SK-N-SH (cell line): ENCODE results near the gene FAM169A. TPM values are rescaled to one million over a fixed set of nuclear protein-coding genes. Genes with fewer than 3 reads are reported as not detected.

Experiments used
- CTCF ChIA-PET: fragments of 300-600, 350-600 bp; formaldehyde crosslinking; extraction: SDS; loops from one replicate; lab custom pipeline; 2021; lab: Yijun Ruan, JAX
- POLR2A ChIA-PET: fragments of 350-600 bp; sonication (Branson Sonifier 250); formaldehyde crosslinking; extraction: SDS; loops from one replicate; lab custom pipeline; 2020; ENCODE audit warnings: antibody characterized with exemption, inconsistent platforms; lab: Yijun Ruan, JAX
- DNase-seq: peaks from one replicate; pipeline ENCODE4 v3.0.0; 2012
- H2AFZ ChIP-seq: fragments of 200-600 bp; sonication (generic); 2 replicates; pipeline ENCODE4 v1.8.1; 2016; ENCODE audit warnings: antibody characterized with exemption, mild to moderate bottlenecking, low read depth
- H3F3A ChIP-seq: fragments of 200-600 bp; sonication (generic); replicated peaks from 2 replicates; pipeline ENCODE3; 2016; ENCODE audit warnings: antibody characterized with exemption, mild to moderate bottlenecking; ENCODE audit not compliant: insufficient read depth
- H3K27ac ChIP-seq, 2 experiments: fragments of 200-500 bp in 1 of 2; fragments of 200-600 bp in 1 of 2; sonication (Bioruptor generic) in 1 of 2; sonication (generic), shearing (Covaris generic) in 1 of 2; 2 replicates each; pipeline versions ENCODE4 v1.5.1 to v1.6.1; 2014 to 2016; ENCODE audit warnings: low read depth in 2 of 2, inconsistent platforms in 1 of 2, low read length in 1 of 2, mild to moderate bottlenecking in 1 of 2, mixed read lengths in 1 of 2
- H3K27me3 ChIP-seq: fragments of 200-600 bp; sonication (generic), shearing (Covaris generic); 2 replicates; pipeline ENCODE4 v1.6.1; 2016; ENCODE audit warnings: mixed run types; ENCODE audit not compliant: insufficient read depth
- H3K36me3 ChIP-seq, 2 experiments: fragments of 200-500 bp in 1 of 2; fragments of 200-600 bp in 1 of 2; sonication (Bioruptor generic) in 1 of 2; sonication (generic) in 1 of 2; replicated peaks in 1 of 2; 2 replicates each; pipeline versions ENCODE3 to v1.5.1; 2014 to 2016; ENCODE audit warnings: low read length in 1 of 2, mild to moderate bottlenecking in 1 of 2; ENCODE audit not compliant: insufficient read depth in 2 of 2, control insufficient read depth in 1 of 2
- H3K4me1 ChIP-seq, 2 experiments: fragments of 200-500 bp in 1 of 2; fragments of 200-600 bp in 1 of 2; sonication (Bioruptor generic) in 1 of 2; sonication (generic), shearing (Covaris generic) in 1 of 2; 2 replicates each; pipeline versions ENCODE4 v1.5.1 to v1.6.1; 2014 to 2016; ENCODE audit warnings: low read depth in 1 of 2, low read length in 1 of 2, mixed run types in 1 of 2; ENCODE audit not compliant: insufficient read depth in 2 of 2, control insufficient read depth in 1 of 2
- H3K4me2 ChIP-seq: fragments of 200-600 bp; sonication (generic), shearing (Covaris generic); 2 replicates; pipeline ENCODE4 v1.6.1; 2017; ENCODE audit warnings: mixed run types
- H3K4me3 ChIP-seq, 2 experiments: fragments of 200-500 bp in 1 of 2; fragments of 200-600 bp in 1 of 2; sonication (Bioruptor generic) in 1 of 2; sonication (generic), shearing (Covaris generic) in 1 of 2; 2 replicates each; pipeline versions ENCODE4 v1.5.1 to v1.8.1; 2014 to 2016; ENCODE audit warnings: low read depth in 2 of 2, inconsistent platforms in 1 of 2, low read length in 1 of 2, mild to moderate bottlenecking in 1 of 2, mixed read lengths in 1 of 2, moderate library complexity in 1 of 2
- H3K79me2 ChIP-seq: fragments of 200-600 bp; sonication (generic); 2 replicates; pipeline ENCODE4 v1.8.1; 2017; ENCODE audit warnings: mild to moderate bottlenecking; ENCODE audit not compliant: insufficient read depth
- H3K9ac ChIP-seq: fragments of 200-600 bp; sonication (generic); 2 replicates; pipeline ENCODE4 v1.6.1; 2017; ENCODE audit warnings: mixed run types
- H3K9me2 ChIP-seq: fragments of 200-600 bp; sonication (generic); 2 replicates; pipeline ENCODE4 v1.6.1; 2017; ENCODE audit warnings: mixed run types
- H3K9me3 ChIP-seq: fragments of 200-600 bp; sonication (generic); 2 replicates; pipeline ENCODE4 v1.6.1; 2017; ENCODE audit warnings: mixed run types, mild to moderate bottlenecking, moderate library complexity
- H4K20me1 ChIP-seq: fragments of 200-600 bp; sonication (generic); 2 replicates; pipeline ENCODE4 v1.6.1; 2017; ENCODE audit warnings: mild to moderate bottlenecking, mixed run types; ENCODE audit not compliant: insufficient read depth
- CTCF ChIP-seq: fragments of 200-600 bp; sonication (generic); IDR thresholded peaks from 2 replicates; pipeline ENCODE4 v1.6.1; 2017; ENCODE audit warnings: antibody characterized with exemption, mild to moderate bottlenecking, moderate library complexity
- EP300 ChIP-seq, 2 experiments: IDR thresholded peaks; 2 replicates each; pipeline versions ENCODE4 v1.4.0 to v1.6.1; 2012; ENCODE audit warnings: borderline replicate concordance in 1 of 2, low read depth in 1 of 2, low read length in 1 of 2
- NFIC ChIP-seq: IDR thresholded peaks from 2 replicates; pipeline ENCODE4 v1.4.0; 2012; ENCODE audit warnings: borderline replicate concordance
- NRF1 ChIP-seq: IDR thresholded peaks from 2 replicates; pipeline ENCODE4 v1.6.1; 2012; ENCODE audit warnings: low read depth, mild to moderate bottlenecking, low read length
- PBX3 ChIP-seq: IDR thresholded peaks from 2 replicates; pipeline ENCODE4; 2012
- POLR2AphosphoS5 ChIP-seq: IDR thresholded peaks from 2 replicates; pipeline ENCODE4 v1.6.1; 2012; ENCODE audit warnings: low read depth, low read length
- RXRA ChIP-seq: IDR thresholded peaks from 2 replicates; pipeline ENCODE4 v1.4.0; 2012; ENCODE audit warnings: low read depth, mild to moderate bottlenecking, borderline replicate concordance
- SMC3 ChIP-seq: IDR thresholded peaks from 2 replicates; pipeline ENCODE4 v1.6.1; 2012; ENCODE audit warnings: low read depth, low read length, improper control_type of control experiment
- USF2 ChIP-seq: fragments of 150-350 bp; IDR thresholded peaks from 2 replicates; pipeline ENCODE4 v1.6.1; 2017; ENCODE audit warnings: antibody characterized with exemption, low read length, low read depth, borderline replicate concordance
- ZBTB33 ChIP-seq: IDR thresholded peaks from 2 replicates; pipeline ENCODE4 v1.4.0; 2012; ENCODE audit warnings: low read depth, borderline replicate concordance
- whole genome bisulfite sequencing: methylation state at CpG from one replicate; pipeline ENCODE4 v1.1.6; 2017; ENCODE audit warnings: low lambda C conversion rate; 5-methylcytosine and 5-hydroxymethylcytosine counted together
- polyA plus RNA-seq, 3 experiments: library from polyadenylated mRNA; depleted of rRNA; stranded (reverse); fragments of >200 nt; gene quantifications; 2 replicates each; pipeline ENCODE4 v1.2.3, GENCODE V29; 2012

The FAM169A gene
- polyA plus RNA-seq, 1 of the 3 experiments (the other 2 are of a cell fraction) = 2.6 TPM

- Histone ChIP-seq H3K27me3 (no peaks in the 10 kb centered on the region), H3K4me2 (no peak overlapping the region), H3K4me1 (no peaks in the 10 kb centered on the region), H3K9me2 (no peaks in the 10 kb centered on the region), H3F3A (no peaks in the 10 kb centered on the region), H3K9ac (no peak overlapping the region), H3K9me3 (no peaks in the 10 kb centered on the region), H3K79me2 (no peaks in the 10 kb centered on the region), H2AFZ (no peak overlapping the region), H4K20me1 (no peaks in the 10 kb centered on the region), H3K4me3 (no peak overlapping the region), H3K36me3 (peaks cover 0 to 12% of the 10 kb centered on the region in 2 experiments), H3K27ac (no peak overlapping the region)
- CTCF ChIA-PET = no interaction called here
- WGBS = 94% methylated on average over 7 of the region's 7 CpGs
- no peak for DNase-seq
- TF ChIP-seq CTCF = no peak
- TF ChIP-seq SMC3 = no peak
- no peak for TF ChIP-seq USF2
- no peak for TF ChIP-seq PBX3
- POLR2A ChIA-PET = no interaction called here
Measured at GRCh38 chr5:74829413-74829812, 36.8 kb downstream of the FAM169A start.

- 90% methylated on average over 1 of the region's 1 CpG for WGBS
- no peak for DNase-seq
- H3K4me1 ChIP-seq = no peaks in the 10 kb centered on the region
- no peak overlapping the region for H2AFZ ChIP-seq
- H4K20me1 ChIP-seq = no peaks in the 10 kb centered on the region
- TF ChIP-seq EP300 (IDR thresholded peaks at IDR 0.05; ENCODE audit: borderline replicate concordance in 1 of 2, low read depth in 1 of 2, low read length in 1 of 2) (0 out of 4 replicates have a peak, but pooled peaks of 1 of the 2 experiments have one; percentile 12), RXRA (no peak)
- TF ChIP-seq, all 33 proteins: peak for 1
- Histone ChIP-seq H3K27ac (no peak overlapping the region), H3F3A (no peaks in the 10 kb centered on the region), H3K36me3 (no peaks in the 10 kb centered on the region), H3K4me3 (no peak overlapping the region), H3K9me2 (no peaks in the 10 kb centered on the region), H3K4me2 (no peak overlapping the region), H3K9me3 (no peaks in the 10 kb centered on the region), H3K9ac (no peak overlapping the region), H3K79me2 (no peaks in the 10 kb centered on the region), H3K27me3 (no peaks in the 10 kb centered on the region)
- CTCF ChIA-PET = no interaction called here
- POLR2A ChIA-PET = no interaction called here
Measured at GRCh38 chr5:74822288-74822687, 43.9 kb downstream of the FAM169A start.

GRCh38 chr5:74816875-74817274 lies 49.3 kb downstream of the FAM169A start:
- Histone ChIP-seq H3K36me3 (no peaks in the 10 kb centered on the region), H2AFZ (no peak overlapping the region), H4K20me1 (no peaks in the 10 kb centered on the region), H3F3A (no peaks in the 10 kb centered on the region), H3K27me3 (no peaks in the 10 kb centered on the region), H3K4me2 (no peak overlapping the region), H3K4me1 (no peaks in the 10 kb centered on the region; a peak in 1 of 4 replicates), H3K27ac (no peak overlapping the region), H3K9me3 (no peaks in the 10 kb centered on the region), H3K79me2 (no peaks in the 10 kb centered on the region), H3K9me2 (no peaks in the 10 kb centered on the region), H3K9ac (no peak overlapping the region), H3K4me3 (no peak overlapping the region)
- no peak for DNase-seq
- ChIA-PET CTCF (interaction anchor here (0.8 kb wide), 1 partner anchor 53 kb away, joined by 3 read pairs; no protein-coding TSS in a partner anchor), POLR2A (no interaction called here)
- WGBS = 94% methylated on average over 1 of the region's 1 CpG
- no peak for TF ChIP-seq CTCF
- no peak for TF ChIP-seq SMC3
- no peak for TF ChIP-seq ZBTB33
- no peak for TF ChIP-seq RXRA
- no peak for TF ChIP-seq NFIC
- TF ChIP-seq NRF1 = no peak
- TF ChIP-seq POLR2AphosphoS5 = no peak
- TF ChIP-seq USF2 = no peak
